NB4 (cell line): ENCODE data around the gene SLC35B2.

Experiments
- DNase-seq: peaks from one replicate; pipeline ENCODE4 v3.0.0; 2010; ENCODE audit warnings: low read depth
- H3K4me3 ChIP-seq: one replicate; pipeline ENCODE4 v1.5.1; 2011; ENCODE audit warnings: mild to moderate bottlenecking, low read depth, low read length, moderate library complexity
- CTCF ChIP-seq: IDR thresholded peaks from one replicate; pipeline ENCODE4 v1.5.1; 2012; ENCODE audit warnings: low read depth, low read length
- MAX ChIP-seq: IDR thresholded peaks from 2 replicates; pipeline ENCODE4 v1.6.1; 2011; ENCODE audit warnings: low read depth, low read length
- MYC ChIP-seq: IDR thresholded peaks from 2 replicates; pipeline ENCODE4 v1.6.1; 2011; ENCODE audit warnings: low read depth, low read length
- POLR2A ChIP-seq: IDR thresholded peaks from 2 replicates; pipeline ENCODE4 v1.6.1; 2011; ENCODE audit warnings: mild to moderate bottlenecking; ENCODE audit not compliant: insufficient read length; ENCODE audit errors: extremely low read depth

The SLC35B2 gene

GRCh38 chr6:44302856-44303255 is 45.5 kb upstream of the SLC35B2 start:
- DNase-seq: no peak
- TF ChIP-seq MAX (no peak), POLR2A (no peak), CTCF (no peak), MYC (no peak)
- H3K4me3 ChIP-seq: no peak overlapping the region

DNA sequence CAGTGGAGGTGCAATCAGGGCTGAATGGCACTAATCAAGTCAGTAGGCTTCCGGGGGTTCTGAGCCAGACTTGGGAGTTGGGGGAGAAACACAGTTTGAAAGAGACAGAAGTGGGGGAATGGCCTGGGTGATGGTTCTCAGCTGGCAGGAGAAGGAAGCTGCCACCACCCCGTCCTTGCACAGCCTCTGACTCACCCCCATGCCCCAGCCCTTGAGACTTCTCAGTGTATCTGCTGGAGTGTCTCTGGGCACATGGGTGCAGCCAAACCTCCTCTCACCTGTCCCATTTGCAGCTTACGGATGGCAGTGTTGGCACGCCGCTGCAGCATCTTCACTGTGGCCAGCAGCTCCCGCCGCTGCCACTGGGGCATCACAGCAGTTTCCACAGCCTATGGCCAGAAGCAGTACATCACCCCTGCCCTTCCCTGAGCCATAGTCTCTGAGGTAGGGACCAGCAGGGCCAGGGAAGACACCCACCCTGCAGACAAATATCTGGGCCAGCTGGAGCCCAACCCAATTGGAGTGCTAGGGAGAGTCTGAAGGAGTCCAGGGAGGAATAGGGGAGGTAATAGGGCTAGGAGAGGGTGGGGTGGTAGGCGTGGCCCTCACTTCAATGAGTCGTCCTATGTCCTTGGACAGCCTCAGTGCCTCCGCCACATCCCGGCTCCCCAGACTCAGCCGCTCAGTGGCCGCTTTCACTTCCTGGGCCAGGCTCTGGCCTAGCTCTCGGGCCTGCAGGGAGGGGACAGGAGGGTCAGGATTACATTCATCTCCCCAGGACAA is 44.6 kb upstream of the SLC35B2 start:
- no peak for TF ChIP-seq POLR2A
- TF ChIP-seq CTCF: no peak
- no peak for TF ChIP-seq MYC
- TF ChIP-seq MAX: no peak
- no peak overlapping the region for H3K4me3 ChIP-seq
- no peak for DNase-seq

- H3K4me3 ChIP-seq: no peak overlapping the region
- DNase-seq: no peak
- TF ChIP-seq POLR2A: no peak
- no peak for TF ChIP-seq CTCF
- no peak for TF ChIP-seq MYC
- TF ChIP-seq MAX: no peak
Measured at GRCh38 chr6:44301106-44301505, 43.8 kb upstream of the SLC35B2 start.

DNA sequence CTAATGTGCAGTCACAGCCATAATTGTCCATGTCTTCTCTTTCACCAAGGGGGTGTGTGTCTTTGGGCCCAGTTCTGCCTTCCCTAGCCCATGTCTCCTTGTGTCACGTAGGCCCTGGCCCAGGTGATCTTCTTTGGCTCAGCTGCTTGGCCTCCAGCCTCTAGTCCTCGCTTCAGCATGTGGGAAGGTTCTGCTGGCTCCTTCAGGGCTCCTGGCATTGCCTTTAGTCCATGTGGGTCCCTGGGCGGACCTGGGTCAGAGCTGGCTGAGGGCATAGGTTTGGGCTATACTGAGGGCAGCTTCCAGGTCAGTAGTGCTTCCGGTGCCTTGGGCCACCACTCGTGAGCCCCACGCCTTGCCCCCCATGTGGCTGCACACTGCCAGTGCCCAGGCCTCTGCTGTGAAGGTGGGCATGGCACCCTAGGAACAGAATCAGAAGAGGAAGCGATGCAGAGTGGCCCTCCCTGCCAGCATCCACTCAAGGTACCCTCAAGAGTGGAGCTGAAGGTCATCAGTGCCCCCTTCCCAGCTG is 43.0 kb upstream of the SLC35B2 start:
- no peak overlapping the region for H3K4me3 ChIP-seq
- no peak for DNase-seq
- TF ChIP-seq CTCF: no peak
- TF ChIP-seq MAX: no peak
- TF ChIP-seq POLR2A: no peak

DNA sequence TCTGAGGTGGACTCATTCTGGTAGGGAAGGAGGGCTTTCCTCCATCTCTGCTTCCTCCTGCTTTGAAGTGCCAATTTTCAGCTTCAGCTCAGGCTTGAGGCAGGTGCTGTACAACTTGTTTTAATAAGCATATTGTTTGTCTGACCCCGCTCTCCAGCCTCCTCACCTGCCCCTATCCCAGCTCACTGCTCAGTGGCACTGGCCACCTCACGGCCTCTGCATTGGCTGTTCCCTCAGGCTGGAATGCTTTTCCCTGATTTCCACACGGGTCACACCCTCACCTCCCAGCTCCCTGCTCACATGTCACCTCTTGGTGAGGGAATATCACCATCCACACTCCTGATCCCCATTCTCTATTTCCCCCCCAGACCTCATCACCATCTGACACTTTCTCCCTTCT is 41.5 kb upstream of the SLC35B2 start:
- TF ChIP-seq POLR2A: no peak
- TF ChIP-seq CTCF: no peak
- TF ChIP-seq MYC: no peak
- TF ChIP-seq MAX: no peak
- H3K4me3 ChIP-seq: no peak overlapping the region
- no peak for DNase-seq
